HG03354 (cell line): ENCODE measurements around the gene UQCRHL.

Source experiments
- ATAC-seq: cut with Tn5 transposase; IDR thresholded peaks from one replicate; pipeline ENCODE4 v1.9.1; 2021; ENCODE audit warnings: mild to moderate bottlenecking; ENCODE audit not compliant: unreplicated experiment, poor library complexity, severe bottlenecking

UQCRHL gene

GRCh38 chr1:15761366-15762128 is 45.9 kb downstream of the UQCRHL start:
- ATAC-seq: no peak

GRCh38 chr1:15760520-15761211 is 46.8 kb downstream of the UQCRHL start:
- no peak for ATAC-seq

GRCh38 chr1:15758953-15759661 is 48.3 kb downstream of the UQCRHL start:
- ATAC-seq: no peak

GRCh38 chr1:15758343-15758931 is 49.0 kb downstream of the UQCRHL start, which contains the start of gene FBLIM1:
FBLIM1 (plus strand) TSS chr1:15758795; CDS start chr1:15764984, 6,189 bp downstream.
- ATAC-seq: no peak

- ATAC-seq: no peak
These were observed 49.7 kb downstream of the UQCRHL start for GRCh38 chr1:15757575-15758342.
